Subcutaneous abdominal adipose tissue (tissue), 5 donors: Measurements from ENCODE around the gene DDX51.
"Not testable (repeated sequence)": the region's sequence is repeated elsewhere in the genome, so short reads cannot be mapped to it uniquely, and the experiment has no call there.

ENCODE experiments used
- H3K27ac ChIP-seq: one replicate; pipeline ENCODE4 v1.7.0; 2013; ENCODE audit warnings: low read depth, mild to moderate bottlenecking, inconsistent platforms, low read length, moderate library complexity
- H3K27me3 ChIP-seq, 5 donors: one replicate each; pipeline ENCODE4 v1.7.0; 2013; ENCODE audit warnings: low read length in 5 of 5, inconsistent platforms in 1 of 5; ENCODE audit not compliant: control insufficient read depth in 5 of 5, insufficient read depth in 4 of 5
- H3K36me3 ChIP-seq, 5 donors: one replicate each; pipeline ENCODE4 v1.7.0; 2013; ENCODE audit warnings: low read length in 5 of 5; ENCODE audit not compliant: control insufficient read depth in 5 of 5, insufficient read depth in 5 of 5
- H3K4me1 ChIP-seq, 5 donors: one replicate each; pipeline ENCODE4 v1.7.0; 2013; ENCODE audit warnings: low read length in 5 of 5, mild to moderate bottlenecking in 3 of 5, moderate library complexity in 1 of 5; ENCODE audit not compliant: control insufficient read depth in 5 of 5, insufficient read depth in 5 of 5
- H3K4me3 ChIP-seq, 5 donors: one replicate each; pipeline ENCODE4 v1.7.0; 2013; ENCODE audit warnings: low read length in 5 of 5, low read depth in 1 of 5
- H3K9ac ChIP-seq, 5 donors: one replicate each; pipeline ENCODE4 v1.7.0; 2013; ENCODE audit warnings: low read length in 5 of 5, mild to moderate bottlenecking in 4 of 5, moderate library complexity in 3 of 5
- H3K9me3 ChIP-seq, 5 donors: one replicate each; pipeline ENCODE4 v1.7.0; 2013; ENCODE audit warnings: low read length in 5 of 5; ENCODE audit not compliant: control insufficient read depth in 5 of 5
- donor health status: healthy.
- donor health status: healthy.
- donor health status: healthy.
- donor health status: healthy.
- donor health status: healthy.

The DDX51 gene

GRCh38 chr12:132153501-132154340, 9.6 kb upstream of the DDX51 start:
- Histone ChIP-seq H3K9ac (peak overlapping the region in 3 of 5 donors; percentile 21 to 71 (median 23)), H3K4me1 (peaks cover 0 to 10% (median 7%) of the 10 kb centered on the region in 5 donors), H3K36me3 (peaks cover 0 to 56% (median 44%) of the 10 kb centered on the region in 5 donors), H3K9me3 (no peaks in the 10 kb centered on the region), H3K27ac (no peak overlapping the region), H3K4me3 (peak overlapping the region; percentile 10 to 58 (median 50)), H3K27me3 (peaks cover 0 to 4% (median 2%) of the 10 kb centered on the region in 5 donors)

GRCh38 chr12:132152953-132153352, 8.8 kb upstream of the DDX51 start:
- no peak overlapping the region for H3K4me3 ChIP-seq
- H3K9me3 ChIP-seq: no peaks in the 10 kb centered on the region
- peaks cover 0 to 4% (median 2%) of the 10 kb centered on the region in 5 donors for H3K27me3 ChIP-seq
- H3K4me1 ChIP-seq: peaks cover 0 to 10% (median 7%) of the 10 kb centered on the region in 5 donors
- no peak overlapping the region for H3K9ac ChIP-seq
- peaks cover 0 to 56% (median 40%) of the 10 kb centered on the region in 5 donors for H3K36me3 ChIP-seq
- H3K27ac ChIP-seq: no peak overlapping the region

- no peak overlapping the region for H3K27ac ChIP-seq
- no peaks in the 10 kb centered on the region for H3K9me3 ChIP-seq
- H3K9ac ChIP-seq: no peak overlapping the region
- peaks cover 0 to 10% (median 7%) of the 10 kb centered on the region in 5 donors for H3K4me1 ChIP-seq
- no peak overlapping the region for H3K4me3 ChIP-seq
- H3K27me3 ChIP-seq: peaks cover 0 to 4% (median 0%) of the 10 kb centered on the region in 5 donors
- peaks cover 0 to 56% (median 41%) of the 10 kb centered on the region in 5 donors for H3K36me3 ChIP-seq
Measured at GRCh38 chr12:132152411-132152821, 8.3 kb upstream of the DDX51 start.

- H3K4me3 ChIP-seq: no peak overlapping the region
- peaks cover 0 to 4% (median 0%) of the 10 kb centered on the region in 5 donors for H3K27me3 ChIP-seq
- H3K36me3 ChIP-seq: peaks cover 0 to 55% (median 39%) of the 10 kb centered on the region in 5 donors
- H3K4me1 ChIP-seq: peaks cover 0 to 10% (median 7%) of the 10 kb centered on the region in 5 donors
- H3K9me3 ChIP-seq: no peaks in the 10 kb centered on the region
- H3K9ac ChIP-seq: no peak overlapping the region
- no peak overlapping the region for H3K27ac ChIP-seq
Measured at GRCh38 chr12:132151766-132152410, 7.8 kb upstream of the DDX51 start.

GRCh38 chr12:132151145-132151765, 7.1 kb upstream of the DDX51 start:
- H3K9me3 ChIP-seq: no peaks in the 10 kb centered on the region
- H3K4me3 ChIP-seq: no peak overlapping the region
- H3K27ac ChIP-seq: no peak overlapping the region
- peaks cover 0 to 10% (median 7%) of the 10 kb centered on the region in 5 donors for H3K4me1 ChIP-seq
- H3K27me3 ChIP-seq: peaks cover 0 to 4% (median 0%) of the 10 kb centered on the region in 5 donors
- peaks cover 0 to 53% (median 33%) of the 10 kb centered on the region in 5 donors for H3K36me3 ChIP-seq
- H3K9ac ChIP-seq: no peak overlapping the region

GRCh38 chr12:132150780-132151144, 6.6 kb upstream of the DDX51 start:
- Histone ChIP-seq H3K9ac (no peak overlapping the region), H3K27me3 (peaks cover 0 to 4% (median 0%) of the 10 kb centered on the region in 5 donors), H3K36me3 (peaks cover 0 to 49% (median 30%) of the 10 kb centered on the region in 5 donors)

GRCh38 chr12:132149526-132149925, 5.4 kb upstream of the DDX51 start:
- not testable (repeated sequence) for H3K9me3 ChIP-seq, H3K27me3 ChIP-seq, H3K4me3 ChIP-seq, H3K27ac ChIP-seq, H3K9ac ChIP-seq
- peaks cover 3 to 21% (median 20%) of the 10 kb centered on the region in 5 donors for H3K4me1 ChIP-seq
- peaks cover 0 to 43% (median 30%) of the 10 kb centered on the region in 5 donors for H3K36me3 ChIP-seq

More at GRCh38 chr12:132150780-132151144, 6.6 kb upstream of the DDX51 start:
- H3K4me1 ChIP-seq: peaks cover 0 to 10% (median 8%) of the 10 kb centered on the region in 5 donors
- H3K4me3 ChIP-seq: no peak overlapping the region
- no peak overlapping the region for H3K27ac ChIP-seq
- no peaks in the 10 kb centered on the region for H3K9me3 ChIP-seq

- no peak overlapping the region for H3K27ac ChIP-seq
- no peaks in the 10 kb centered on the region for H3K27me3 ChIP-seq
- H3K9ac ChIP-seq: no peak overlapping the region
- peaks cover 0 to 43% (median 30%) of the 10 kb centered on the region in 5 donors for H3K36me3 ChIP-seq
- no peak overlapping the region for H3K4me3 ChIP-seq
- no peaks in the 10 kb centered on the region for H3K9me3 ChIP-seq
- peaks cover 3 to 15% (median 14%) of the 10 kb centered on the region in 5 donors for H3K4me1 ChIP-seq
Measured at GRCh38 chr12:132148368-132149045, 4.4 kb upstream of the DDX51 start.
